Measurements from ENCODE around the gene RAB8B. TPM values are rescaled to one million over a fixed set of nuclear protein-coding genes. Genes with fewer than 3 reads are reported as not detected.

Gene RAB8B
- polyA plus RNA-seq, 1 donor from 2014 or later: 87.1 TPM

DNA sequence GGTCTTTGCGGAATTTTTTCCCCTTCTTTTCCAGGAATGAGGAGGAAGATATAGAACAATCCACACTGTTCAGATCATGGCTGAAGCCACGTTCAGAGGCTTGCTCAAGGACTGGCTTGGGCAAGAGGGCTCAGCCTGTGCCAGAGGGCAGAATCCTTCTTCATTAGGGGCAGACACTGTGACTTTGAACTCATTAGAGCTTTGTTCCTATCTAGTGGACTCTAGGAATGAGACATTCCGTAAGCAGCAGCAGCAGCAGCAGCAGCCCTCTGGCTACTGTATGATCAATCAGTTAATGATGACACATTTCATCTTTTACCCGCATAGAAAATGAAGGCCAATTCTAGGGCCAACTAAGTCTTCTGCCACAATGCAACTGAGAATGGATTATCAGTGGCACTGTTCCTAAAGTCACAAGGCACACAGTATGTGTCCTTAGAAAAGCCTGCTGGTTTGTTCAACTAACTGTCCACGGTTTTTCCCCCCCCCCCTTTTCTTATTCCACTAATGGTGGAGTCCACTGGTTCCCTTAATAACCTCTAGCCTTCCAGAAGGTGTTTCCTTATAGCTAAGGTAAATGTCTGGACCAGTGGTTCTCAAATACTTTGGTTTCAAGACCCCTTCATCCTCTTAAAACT lies 1.7 kb upstream of the RAB8B start:
- H3K4me3 ChIP-seq (ENCODE audit: low read length): no peak overlapping the region
- H3K4me2 ChIP-seq (ENCODE audit: low read length): no peak overlapping the region
- H4K20me1 ChIP-seq (ENCODE audit: insufficient read depth): no peaks in the 10 kb centered on the region
- peaks cover 3% of the 10 kb centered on the region for H3F3A ChIP-seq (ENCODE audit: insufficient read depth, low read length, poor library complexity, severe bottlenecking)
- TF ChIP-seq, protein P1, sequence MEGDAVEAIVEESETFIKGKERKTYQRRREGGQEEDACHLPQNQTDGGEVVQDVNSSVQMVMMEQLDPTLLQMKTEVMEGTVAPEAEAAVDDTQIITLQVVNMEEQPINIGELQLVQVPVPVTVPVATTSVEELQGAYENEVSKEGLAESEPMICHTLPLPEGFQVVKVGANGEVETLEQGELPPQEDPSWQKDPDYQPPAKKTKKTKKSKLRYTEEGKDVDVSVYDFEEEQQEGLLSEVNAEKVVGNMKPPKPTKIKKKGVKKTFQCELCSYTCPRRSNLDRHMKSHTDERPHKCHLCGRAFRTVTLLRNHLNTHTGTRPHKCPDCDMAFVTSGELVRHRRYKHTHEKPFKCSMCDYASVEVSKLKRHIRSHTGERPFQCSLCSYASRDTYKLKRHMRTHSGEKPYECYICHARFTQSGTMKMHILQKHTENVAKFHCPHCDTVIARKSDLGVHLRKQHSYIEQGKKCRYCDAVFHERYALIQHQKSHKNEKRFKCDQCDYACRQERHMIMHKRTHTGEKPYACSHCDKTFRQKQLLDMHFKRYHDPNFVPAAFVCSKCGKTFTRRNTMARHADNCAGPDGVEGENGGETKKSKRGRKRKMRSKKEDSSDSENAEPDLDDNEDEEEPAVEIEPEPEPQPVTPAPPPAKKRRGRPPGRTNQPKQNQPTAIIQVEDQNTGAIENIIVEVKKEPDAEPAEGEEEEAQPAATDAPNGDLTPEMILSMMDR (IDR thresholded peaks at IDR 0.05; ENCODE audit: poor library complexity, severe bottlenecking): no peak
- TF ChIP-seq TAF1 (IDR thresholded peaks at IDR 0.05; ENCODE audit: low read depth) (no peak), EP300 (conservative IDR thresholded peaks at IDR 0.05; ENCODE audit: poor library complexity, severe bottlenecking) (no peak), SMC3 (conservative IDR thresholded peaks at IDR 0.05; ENCODE audit: poor library complexity) (no peak), POLR2AphosphoS5 (IDR thresholded peaks at IDR 0.05) (no peak), EZH2 (IDR thresholded peaks at IDR 0.05; ENCODE audit: borderline replicate concordance, insufficient read depth, low read length, poor library complexity, severe bottlenecking) (no peak)
- H3K9ac ChIP-seq (ENCODE audit: low read length): no peak overlapping the region
- no peak overlapping the region for H3K27ac ChIP-seq (ENCODE audit: low read length)
- no peaks in the 10 kb centered on the region for H3K9me3 ChIP-seq (ENCODE audit: low read length)
- no peak overlapping the region for H2AFZ ChIP-seq (ENCODE audit: low read depth, low read length)
- peaks cover 32% of the 10 kb centered on the region for H3K79me2 ChIP-seq (replicated peaks; ENCODE audit: insufficient read depth, low read length)
- H3K36me3 ChIP-seq (ENCODE audit: insufficient read depth, low read length): no peaks in the 10 kb centered on the region
- no peaks in the 10 kb centered on the region for H3K9me2 ChIP-seq (ENCODE audit: insufficient read depth, low read length)
- H3K27me3 ChIP-seq (ENCODE audit: insufficient read depth, low read depth, low read length): no peaks in the 10 kb centered on the region

DNA sequence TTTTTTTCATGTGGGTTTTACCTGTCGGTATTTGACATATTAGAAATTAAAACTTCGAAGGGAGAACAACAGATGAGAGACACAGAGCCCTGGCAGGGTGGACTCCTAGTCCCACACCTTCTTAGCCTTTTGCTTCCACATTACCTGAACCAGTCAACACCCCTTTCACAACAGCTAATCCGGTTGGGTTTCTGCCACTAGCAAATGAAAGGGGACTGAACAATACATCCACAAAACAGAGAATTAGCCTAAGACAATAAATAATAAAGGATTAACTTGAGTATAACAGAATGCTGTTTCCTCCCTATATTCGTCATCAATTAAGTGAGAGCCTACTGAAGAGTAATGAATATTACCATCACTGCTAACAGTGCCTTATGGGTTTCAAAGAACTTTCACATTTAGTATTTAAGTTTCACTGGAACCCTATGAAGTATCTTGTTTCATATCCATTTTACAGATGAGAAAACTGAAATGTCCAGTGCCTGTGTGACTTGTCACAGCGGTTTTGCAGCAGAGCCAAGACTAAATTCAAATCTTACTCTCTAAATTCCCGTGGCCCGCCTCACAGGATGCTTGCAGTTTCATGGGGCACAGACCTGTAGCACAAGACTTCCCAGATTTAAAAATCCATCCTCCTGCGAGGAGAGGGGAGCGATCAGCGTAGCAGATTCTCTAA lies 1.0 kb upstream of the RAB8B start:
- Histone ChIP-seq H3K9ac (ENCODE audit: low read length) (peak overlapping the region; percentile 86), H3K9me2 (ENCODE audit: insufficient read depth, low read length) (no peaks in the 10 kb centered on the region), H3K4me3 (ENCODE audit: low read length) (peak overlapping the region; percentile 72), H3K36me3 (ENCODE audit: insufficient read depth, low read length) (no peaks in the 10 kb centered on the region), H2AFZ (ENCODE audit: low read depth, low read length) (peak overlapping the region; percentile 86), H3F3A (ENCODE audit: insufficient read depth, low read length, poor library complexity, severe bottlenecking) (peaks cover 3% of the 10 kb centered on the region), H4K20me1 (ENCODE audit: insufficient read depth) (no peaks in the 10 kb centered on the region), H3K27ac (ENCODE audit: low read length) (peak overlapping the region; percentile 80), H3K4me2 (ENCODE audit: low read length) (peak overlapping the region; percentile 86), H3K27me3 (ENCODE audit: insufficient read depth, low read depth, low read length) (no peaks in the 10 kb centered on the region), H3K9me3 (ENCODE audit: low read length) (no peaks in the 10 kb centered on the region), H3K79me2 (replicated peaks; ENCODE audit: insufficient read depth, low read length) (peaks cover 39% of the 10 kb centered on the region)
- TF ChIP-seq, protein P2, sequence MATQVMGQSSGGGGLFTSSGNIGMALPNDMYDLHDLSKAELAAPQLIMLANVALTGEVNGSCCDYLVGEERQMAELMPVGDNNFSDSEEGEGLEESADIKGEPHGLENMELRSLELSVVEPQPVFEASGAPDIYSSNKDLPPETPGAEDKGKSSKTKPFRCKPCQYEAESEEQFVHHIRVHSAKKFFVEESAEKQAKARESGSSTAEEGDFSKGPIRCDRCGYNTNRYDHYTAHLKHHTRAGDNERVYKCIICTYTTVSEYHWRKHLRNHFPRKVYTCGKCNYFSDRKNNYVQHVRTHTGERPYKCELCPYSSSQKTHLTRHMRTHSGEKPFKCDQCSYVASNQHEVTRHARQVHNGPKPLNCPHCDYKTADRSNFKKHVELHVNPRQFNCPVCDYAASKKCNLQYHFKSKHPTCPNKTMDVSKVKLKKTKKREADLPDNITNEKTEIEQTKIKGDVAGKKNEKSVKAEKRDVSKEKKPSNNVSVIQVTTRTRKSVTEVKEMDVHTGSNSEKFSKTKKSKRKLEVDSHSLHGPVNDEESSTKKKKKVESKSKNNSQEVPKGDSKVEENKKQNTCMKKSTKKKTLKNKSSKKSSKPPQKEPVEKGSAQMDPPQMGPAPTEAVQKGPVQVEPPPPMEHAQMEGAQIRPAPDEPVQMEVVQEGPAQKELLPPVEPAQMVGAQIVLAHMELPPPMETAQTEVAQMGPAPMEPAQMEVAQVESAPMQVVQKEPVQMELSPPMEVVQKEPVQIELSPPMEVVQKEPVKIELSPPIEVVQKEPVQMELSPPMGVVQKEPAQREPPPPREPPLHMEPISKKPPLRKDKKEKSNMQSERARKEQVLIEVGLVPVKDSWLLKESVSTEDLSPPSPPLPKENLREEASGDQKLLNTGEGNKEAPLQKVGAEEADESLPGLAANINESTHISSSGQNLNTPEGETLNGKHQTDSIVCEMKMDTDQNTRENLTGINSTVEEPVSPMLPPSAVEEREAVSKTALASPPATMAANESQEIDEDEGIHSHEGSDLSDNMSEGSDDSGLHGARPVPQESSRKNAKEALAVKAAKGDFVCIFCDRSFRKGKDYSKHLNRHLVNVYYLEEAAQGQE (IDR thresholded peaks at IDR 0.05; ENCODE audit: borderline replicate concordance): no peak
- TF ChIP-seq EP300 (conservative IDR thresholded peaks at IDR 0.05; ENCODE audit: poor library complexity, severe bottlenecking) (no peak), RAD21 (conservative IDR thresholded peaks at IDR 0.05) (no peak), TAF1 (IDR thresholded peaks at IDR 0.05; ENCODE audit: low read depth) (no peak), EZH2 (IDR thresholded peaks at IDR 0.05; ENCODE audit: borderline replicate concordance, insufficient read depth, low read length, poor library complexity, severe bottlenecking) (no peak), POLR2AphosphoS5 (IDR thresholded peaks at IDR 0.05) (no peak), MXI1 (conservative IDR thresholded peaks at IDR 0.05; ENCODE audit: poor library complexity, severe bottlenecking) (no peak), SMC3 (conservative IDR thresholded peaks at IDR 0.05; ENCODE audit: poor library complexity) (no peak)
- TF ChIP-seq, protein P1 (IDR thresholded peaks at IDR 0.05; ENCODE audit: poor library complexity, severe bottlenecking): no peak

All from neural cell (in vitro differentiated cells).